HG03565 (cell line): ENCODE data around the gene POLDIP3.
"Not testable (repeated sequence)": the region's sequence is repeated elsewhere in the genome, so short reads cannot be mapped to it uniquely, and the experiment has no call there.

Experiments
- ATAC-seq: cut with Tn5 transposase; IDR thresholded peaks from one replicate; pipeline ENCODE4 v1.9.1; 2021; ENCODE audit warnings: mild to moderate bottlenecking, moderate library complexity; ENCODE audit not compliant: unreplicated experiment

Gene POLDIP3

GRCh38 chr22:42587588-42588175, 27.0 kb downstream of the POLDIP3 start:
- ATAC-seq = no peak

- no peak for ATAC-seq
Measured at GRCh38 chr22:42586381-42586780, 28.3 kb downstream of the POLDIP3 start.

GRCh38 chr22:42585096-42585495, 29.6 kb downstream of the POLDIP3 start:
- no peak for ATAC-seq

- no peak for ATAC-seq
Measured at GRCh38 chr22:42584364-42584940, 30.2 kb downstream of the POLDIP3 start.

GRCh38 chr22:42582987-42583386, 31.7 kb downstream of the POLDIP3 start:
- ATAC-seq = no peak

GRCh38 chr22:42581762-42582716, 32.6 kb downstream of the POLDIP3 start:
- ATAC-seq = no peak

GRCh38 chr22:42581194-42581761, 33.4 kb downstream of the POLDIP3 start:
- not testable (repeated sequence) for ATAC-seq

GRCh38 chr22:42580040-42580439, 34.6 kb downstream of the POLDIP3 start:
- ATAC-seq = not testable (repeated sequence)

- ATAC-seq = no peak
Measured at GRCh38 chr22:42577623-42578240, 37.0 kb downstream of the POLDIP3 start.

GRCh38 chr22:42577141-42577540, 37.5 kb downstream of the POLDIP3 start:
- not testable (repeated sequence) for ATAC-seq

- ATAC-seq = not testable (repeated sequence)
Measured at GRCh38 chr22:42575996-42576574, 38.6 kb downstream of the POLDIP3 start.

GRCh38 chr22:42574468-42574867, 40.2 kb downstream of the POLDIP3 start:
- ATAC-seq = not testable (repeated sequence)

- not testable (repeated sequence) for ATAC-seq
Measured at GRCh38 chr22:42574046-42574445, 40.6 kb downstream of the POLDIP3 start.

GRCh38 chr22:42571068-42571467, 43.6 kb downstream of the POLDIP3 start:
- ATAC-seq = not testable (repeated sequence)

GRCh38 chr22:42570580-42570979, 44.1 kb downstream of the POLDIP3 start:
- ATAC-seq = not testable (repeated sequence)

- not testable (repeated sequence) for ATAC-seq
Measured at GRCh38 chr22:42567950-42568349, 46.7 kb downstream of the POLDIP3 start.

GRCh38 chr22:42565956-42566355, 48.7 kb downstream of the POLDIP3 start:
- no peak for ATAC-seq

- no peak for ATAC-seq
Measured at GRCh38 chr22:42564699-42565098, 50.0 kb downstream of the POLDIP3 start.

GRCh38 chr22:42563943-42564342, 50.7 kb downstream of the POLDIP3 start:
- ATAC-seq = not testable (repeated sequence)

GRCh38 chr22:42562684-42563083, 52.0 kb downstream of the POLDIP3 start:
- ATAC-seq = no peak
